ENCODE measurements around the gene DGKD. TPM values are rescaled to one million over a fixed set of nuclear protein-coding genes. Genes with fewer than 3 reads are reported as not detected.

The DGKD gene
- total RNA-seq, 1 experiment from 2014 or later: 52.0 TPM

GRCh38 chr2:233458826-233459225, 104.5 kb downstream of the DGKD start:
- no peaks in the 10 kb centered on the region for H3K9me2 ChIP-seq (ENCODE audit: insufficient read depth)
- H3K4me3 ChIP-seq (replicated peaks in 1 of 2; ENCODE audit: low read depth in 1 of 2, low read length in 2 of 2): no peak overlapping the region
- H3K36me3 ChIP-seq (ENCODE audit: control insufficient read depth in 1 of 2, insufficient read depth in 2 of 2, low read length in 2 of 2): peaks cover 27 to 29% of the 10 kb centered on the region in 2 experiments; a peak in 3 of 4 replicates
- RAD21 ChIA-PET (ENCODE audit: low non-redundant PET in 1 of 2, low total read pairs in 2 of 2, uncharacterized antibody in 2 of 2, unreplicated experiment in 2 of 2): no interaction called here
- H3K9ac ChIP-seq (ENCODE audit: low read length): no peak overlapping the region
- CTCF ChIA-PET: no interaction called here
- H3K4me2 ChIP-seq (ENCODE audit: low read length): no peak overlapping the region
- no peak overlapping the region for H3K27ac ChIP-seq (ENCODE audit: low read depth, low read length)
- H3K79me2 ChIP-seq (ENCODE audit: insufficient read depth, low read length): no peaks in the 10 kb centered on the region
- no peaks in the 10 kb centered on the region for H4K20me1 ChIP-seq (ENCODE audit: insufficient read depth)
- H2AFZ ChIP-seq (ENCODE audit: low read depth, low read length, poor library complexity, severe bottlenecking): no peak overlapping the region
- no peak for DNase-seq (ENCODE audit: low read depth, low spot score)
- TF ChIP-seq CBX3 (IDR thresholded peaks at IDR 0.05; ENCODE audit: low read depth) (no peak), REST (IDR thresholded peaks at IDR 0.05; ENCODE audit: low read depth) (no peak), EGR1 (IDR thresholded peaks at IDR 0.05; ENCODE audit: low read depth) (no peak), SRF (IDR thresholded peaks at IDR 0.05; ENCODE audit: low read depth) (no peak), CTCF (IDR thresholded peaks at IDR 0.05 in 2 of 3, conservative IDR thresholded peaks at IDR 0.05 in 1 of 3; ENCODE audit: borderline replicate concordance in 1 of 3, insufficient read depth in 1 of 3, low read depth in 2 of 3, low read length in 2 of 3) (no peak), ELF1 (IDR thresholded peaks at IDR 0.05; ENCODE audit: borderline replicate concordance, low read depth) (no peak), FOSL1 (IDR thresholded peaks at IDR 0.05; ENCODE audit: low read depth) (no peak), EZH2 (IDR thresholded peaks at IDR 0.05) (no peak), JUND (IDR thresholded peaks at IDR 0.05) (no peak), SP1 (IDR thresholded peaks at IDR 0.05; ENCODE audit: low read depth) (no peak), POLR2AphosphoS5 (IDR thresholded peaks at IDR 0.05; ENCODE audit: low read depth, low read length) (no peak), SIN3A (IDR thresholded peaks at IDR 0.05; ENCODE audit: low read depth) (no peak)
- no peak for ATAC-seq
- POLR2A ChIA-PET: no interaction called here
- no peaks in the 10 kb centered on the region for H3K27me3 ChIP-seq (ENCODE audit: insufficient read depth, low read length)
- intact Hi-C loops (cut with micrococcal nuclease): no loop called here
- BruUV-seq (replicated peaks): no TSS peak
- H3K9me3 ChIP-seq (ENCODE audit: control insufficient read depth in 1 of 2, insufficient read depth in 1 of 2, low read depth in 1 of 2, low read length in 2 of 2): no peaks in the 10 kb centered on the region
- no peaks in the 10 kb centered on the region for H3K4me1 ChIP-seq (ENCODE audit: control insufficient read depth in 1 of 2, insufficient read depth in 2 of 2, low read length in 2 of 2)
